Psoas muscle (tissue), 8 donors: Measurements from ENCODE around the gene TSPAN15. TPM values are rescaled to one million over a fixed set of nuclear protein-coding genes. Genes with fewer than 3 reads are reported as not detected.
A peak's percentile ranks its signal among the peaks of the same experiment; 100 is the strongest.

Experiments used
- ATAC-seq, 4 donors: fragments of 200-7000 bp; cut with Tn5 transposase; one replicate each; pipeline ENCODE4 v1.9.1; 2020; ENCODE audit warnings: moderate library complexity in 3 of 4, mild to moderate bottlenecking in 2 of 4
- DNase-seq, 2 donors: peaks; one replicate each; pipeline ENCODE4 v3.0.0-alpha.2; 2020
- H3K27ac ChIP-seq: fragments of 200-600 bp; one replicate; pipeline ENCODE4 v1.8.0; 2022
- H3K27me3 ChIP-seq, 3 donors: fragments of 200-600 bp in 1 of 3; one replicate each; pipeline versions ENCODE4 v1.6.1 to v1.8.0; 2013 to 2022; ENCODE audit warnings: low read length in 2 of 3, mild to moderate bottlenecking in 2 of 3, moderate library complexity in 1 of 3; ENCODE audit not compliant: insufficient read depth in 3 of 3
- H3K36me3 ChIP-seq, 2 donors: fragments of 200-600 bp in 1 of 2; one replicate each; pipeline versions ENCODE4 v1.6.1 to v1.8.0; 2013 to 2022; ENCODE audit warnings: low read depth in 1 of 2, mild to moderate bottlenecking in 1 of 2, moderate library complexity in 1 of 2; ENCODE audit not compliant: insufficient read depth in 1 of 2
- H3K4me1 ChIP-seq: fragments of 200-600 bp; one replicate; pipeline ENCODE4 v1.8.0; 2022
- H3K4me3 ChIP-seq: fragments of 200-600 bp; one replicate; pipeline ENCODE4 v1.8.0; 2022; ENCODE audit warnings: mild to moderate bottlenecking
- H3K9me3 ChIP-seq: fragments of 200-600 bp; one replicate; pipeline ENCODE4 v1.8.0; 2022
- WGBS, 3 donors: extraction: QIAGEN DNeasy Blood & Tissue Kit; methylation state at CpG; one replicate each; pipeline versions ENCODE4 v1.1.6 to v1.1.7; 2013; 5-methylcytosine and 5-hydroxymethylcytosine counted together
- intact Hi-C, 2 donors: fragments of 100-400 bp; cut with DNase I; formaldehyde crosslinking; loops; one replicate each; pipeline versions ENCODE4 v1.11.0 to v1.14.2; 2022
- polyA plus RNA-seq, 3 donors: library from polyadenylated mRNA; stranded (reverse); fragments of 200-250 nt; gene quantifications; one replicate each; pipeline ENCODE4 v1.2.3, GENCODE V29; 2013
- total RNA-seq, 4 donors: library from RNA; stranded (reverse); fragmentation: NEBNext Ultra II Directional in 2 of 4; extraction: Animal tissue kit (Norgen Biotek cat#: 25700) in 2 of 4; gene quantifications; one replicate each; pipeline versions ENCODE4 v1.2.1 to v1.2.4, GENCODE V29; 2021 to 2023
- TF ChIP-seq, protein P1 (sequence below): fragments of 200-600 bp; IDR thresholded peaks from one replicate; pipeline ENCODE4 v1.8.0; 2022; ENCODE audit warnings: antibody characterized with exemption
- donor health status: healthy with polysubstance abuse.
- donor health status: DM: no; HTN: no; CAD: no; lungs with moderate emphysema.
- donor health status: Bipolar disorder and iron deficiency.
- donor health status: healthy.
- donor health status: DM: yes; HTN: yes; CAD: no.
- donor health status: DM: no; HTN: no; CAD: no.
- donor health status: DM: no; HTN: no; CAD: no.
- donor health status: DM: yes; HTN: yes; CAD: no.

TSPAN15 gene
- total and polyA plus RNA-seq, 7 donors = 6.3 to 35.0 (median 10.7) TPM

DNA sequence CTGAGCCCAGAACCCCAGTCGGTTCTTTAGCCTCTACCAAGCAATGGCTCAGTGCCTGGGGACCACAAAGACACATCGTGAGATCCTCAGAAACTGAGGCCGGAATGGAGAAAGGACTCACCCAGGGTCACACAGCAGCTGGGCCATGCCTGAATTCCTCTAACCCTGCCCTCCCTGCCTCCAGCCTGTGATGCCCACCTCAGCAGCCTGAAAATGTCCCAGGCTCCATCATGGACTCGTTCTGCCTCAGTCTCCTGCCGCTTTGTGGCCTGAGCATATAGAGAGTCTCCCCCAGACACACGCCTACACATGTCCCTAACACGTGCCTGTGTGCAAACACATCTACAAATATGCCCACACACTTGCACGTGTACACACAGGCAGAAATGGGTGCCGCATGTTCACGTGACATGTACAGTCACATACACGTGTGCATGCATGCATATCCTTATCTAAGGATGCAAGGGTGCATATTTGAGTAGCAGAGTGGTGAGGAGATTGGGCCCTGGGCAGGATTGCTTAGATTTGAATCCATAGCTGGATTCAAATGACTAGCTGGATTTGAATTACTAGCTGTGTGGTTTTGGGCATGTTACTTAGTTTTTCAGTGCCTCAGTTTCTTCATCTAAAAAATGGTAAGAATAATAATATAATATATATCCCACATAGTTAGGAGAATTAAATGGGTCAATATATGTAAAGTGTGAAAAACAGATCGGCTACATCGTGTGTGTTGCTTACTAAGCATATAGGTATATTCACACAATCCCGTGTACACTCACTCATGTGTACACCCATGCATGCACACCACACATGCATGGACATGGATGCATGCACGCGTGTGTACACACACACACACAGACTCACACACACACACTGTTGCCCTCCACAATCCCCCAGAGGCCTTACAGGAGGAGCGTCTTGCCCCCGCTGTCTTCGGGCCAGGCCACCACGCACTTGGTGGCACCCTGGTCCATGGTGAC is 36.9 kb upstream of the TSPAN15 start:
- Histone ChIP-seq H3K4me1 (peaks cover 3% of the 10 kb centered on the region), H3K9me3 (no peaks in the 10 kb centered on the region), H3K27me3 (no peaks in the 10 kb centered on the region), H3K4me3 (no peak overlapping the region), H3K36me3 (no peaks in the 10 kb centered on the region), H3K27ac (no peak overlapping the region)
- 90 to 93% (median 91%) methylated on average over 20 of the region's 20 CpGs for WGBS, 3 donors
- TF ChIP-seq, protein P1, sequence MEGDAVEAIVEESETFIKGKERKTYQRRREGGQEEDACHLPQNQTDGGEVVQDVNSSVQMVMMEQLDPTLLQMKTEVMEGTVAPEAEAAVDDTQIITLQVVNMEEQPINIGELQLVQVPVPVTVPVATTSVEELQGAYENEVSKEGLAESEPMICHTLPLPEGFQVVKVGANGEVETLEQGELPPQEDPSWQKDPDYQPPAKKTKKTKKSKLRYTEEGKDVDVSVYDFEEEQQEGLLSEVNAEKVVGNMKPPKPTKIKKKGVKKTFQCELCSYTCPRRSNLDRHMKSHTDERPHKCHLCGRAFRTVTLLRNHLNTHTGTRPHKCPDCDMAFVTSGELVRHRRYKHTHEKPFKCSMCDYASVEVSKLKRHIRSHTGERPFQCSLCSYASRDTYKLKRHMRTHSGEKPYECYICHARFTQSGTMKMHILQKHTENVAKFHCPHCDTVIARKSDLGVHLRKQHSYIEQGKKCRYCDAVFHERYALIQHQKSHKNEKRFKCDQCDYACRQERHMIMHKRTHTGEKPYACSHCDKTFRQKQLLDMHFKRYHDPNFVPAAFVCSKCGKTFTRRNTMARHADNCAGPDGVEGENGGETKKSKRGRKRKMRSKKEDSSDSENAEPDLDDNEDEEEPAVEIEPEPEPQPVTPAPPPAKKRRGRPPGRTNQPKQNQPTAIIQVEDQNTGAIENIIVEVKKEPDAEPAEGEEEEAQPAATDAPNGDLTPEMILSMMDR = no peak
- intact Hi-C loops = loop anchor here (5.0 kb wide), 1 partner anchor 223 kb away; no protein-coding TSS in a partner anchor
- DNase-seq = peak in 1 of 2 donors; percentile 46
- ATAC-seq = no peak

GRCh38 chr10:69415049-69415448 is 36.2 kb upstream of the TSPAN15 start:
- ATAC-seq = no peak
- no peaks in the 10 kb centered on the region for H3K27me3 ChIP-seq
- no peaks in the 10 kb centered on the region for H3K36me3 ChIP-seq
- WGBS, 3 donors = 88 to 91% (median 90%) methylated on average over 13 of the region's 13 CpGs
- H3K9me3 ChIP-seq = no peaks in the 10 kb centered on the region
- peak in 1 of 2 donors; percentile 42 for DNase-seq
- intact Hi-C loops = loop anchor here in 1 of 2 donors (5.0 kb wide), 1 partner anchor 222 kb away; no protein-coding TSS in a partner anchor
- H3K27ac ChIP-seq = no peak overlapping the region
- H3K4me1 ChIP-seq = no peaks in the 10 kb centered on the region
- no peak overlapping the region for H3K4me3 ChIP-seq
- TF ChIP-seq, protein P1 = no peak

DNA sequence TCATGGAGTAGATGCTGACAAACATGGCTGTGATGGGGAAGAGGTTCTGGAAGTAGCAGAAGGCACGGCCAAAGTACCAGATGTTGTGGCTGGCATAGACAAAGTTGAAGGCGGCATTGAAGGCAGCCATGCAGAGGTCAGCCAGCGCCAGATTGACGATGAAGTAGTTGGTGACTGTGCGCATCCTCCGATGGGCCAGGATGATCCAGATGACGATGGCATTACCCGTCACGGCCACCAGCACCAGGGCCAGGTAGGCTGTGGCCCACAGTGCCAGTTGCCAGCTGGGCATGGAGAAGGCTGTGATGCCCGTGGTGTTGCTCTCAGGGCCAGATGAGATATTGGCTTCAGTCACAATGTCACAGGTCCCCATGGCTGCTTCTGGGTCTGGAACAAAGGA is 35.3 kb upstream of the TSPAN15 start:
- no peak for ATAC-seq
- H3K4me1 ChIP-seq = no peaks in the 10 kb centered on the region
- no peaks in the 10 kb centered on the region for H3K27me3 ChIP-seq
- no peaks in the 10 kb centered on the region for H3K36me3 ChIP-seq
- H3K27ac ChIP-seq = no peak overlapping the region
- H3K9me3 ChIP-seq = no peaks in the 10 kb centered on the region
- DNase-seq = peak in 1 of 2 donors; percentile 23
- TF ChIP-seq, protein P1 = no peak
- intact Hi-C loops = loop anchor here in 1 of 2 donors (5.0 kb wide), 1 partner anchor 221 kb away; no protein-coding TSS in a partner anchor
- WGBS, 3 donors = 44 to 66% (median 56%) methylated on average over 10 of the region's 10 CpGs
- H3K4me3 ChIP-seq = no peak overlapping the region

GRCh38 chr10:69416695-69417094 is 34.6 kb upstream of the TSPAN15 start, which contains the start of gene TACR2:
Gene TACR2 (minus strand): TSS chr10:69416918. CDS start chr10:69416323, 595 bp downstream.
- DNase-seq = peak in 1 of 2 donors; percentile 39
- Histone ChIP-seq H3K9me3 (no peaks in the 10 kb centered on the region), H3K4me3 (no peak within 1 kb of the TSS), H3K36me3 (no peaks in the 10 kb centered on the region), H3K27me3 (no peaks in the 10 kb centered on the region), H3K27ac (no peak within 1 kb of the TSS), H3K4me1 (peaks cover 3% of the 10 kb centered on the region)
- ATAC-seq = no peak
- 27 to 40% (median 33%) methylated on average over 10 of the region's 10 CpGs for WGBS, 3 donors
- intact Hi-C loops = loop anchor here in 1 of 2 donors (5.0 kb wide), 1 partner anchor 221 kb away; no protein-coding TSS in a partner anchor
- TF ChIP-seq, protein P1 = no peak
